Glutamatergic neuron (in vitro differentiated cells): Measurements from ENCODE around the gene ZNF474. TPM values are rescaled to one million over a fixed set of nuclear protein-coding genes. Genes with fewer than 3 reads are reported as not detected.

ENCODE experiments used
- DNase-seq: peaks from one replicate; pipeline ENCODE4 v3.0.0; 2022
- H3K27ac Mint-ChIP-seq: one replicate; pipeline ENCODE4 v1.8.0; 2020; ENCODE audit warnings: mild to moderate bottlenecking, mixed read lengths, inconsistent platforms; ENCODE audit not compliant: unreplicated experiment
- H3K27me3 Mint-ChIP-seq: one replicate; pipeline ENCODE4 v1.8.0; 2020; ENCODE audit warnings: mild to moderate bottlenecking, moderate library complexity, mixed read lengths, inconsistent platforms; ENCODE audit not compliant: unreplicated experiment
- H3K36me3 Mint-ChIP-seq: one replicate; pipeline ENCODE4 v1.8.0; 2020; ENCODE audit warnings: mild to moderate bottlenecking, mixed read lengths, inconsistent platforms; ENCODE audit not compliant: unreplicated experiment
- H3K4me1 Mint-ChIP-seq: one replicate; pipeline ENCODE4 v1.8.0; 2020; ENCODE audit warnings: mild to moderate bottlenecking, low read depth, mixed read lengths, inconsistent platforms; ENCODE audit not compliant: unreplicated experiment
- H3K4me3 Mint-ChIP-seq: one replicate; pipeline ENCODE4 v1.8.0; 2020; ENCODE audit warnings: mild to moderate bottlenecking, mixed read lengths, inconsistent platforms; ENCODE audit not compliant: unreplicated experiment
- H3K9me3 Mint-ChIP-seq: one replicate; pipeline ENCODE4 v1.8.0; 2020; ENCODE audit warnings: mild to moderate bottlenecking, moderate library complexity, mixed read lengths, inconsistent platforms; ENCODE audit not compliant: unreplicated experiment
- total RNA-seq: library from RNA; stranded (reverse); fragmentation: NEBNext Ultra II Directional; extraction: Animal tissue kit (Norgen Biotek cat#: 25700); gene quantifications from one replicate; pipeline ENCODE4 v1.2.1, GENCODE V29; 2021; ENCODE audit not compliant: unreplicated experiment
- TF ChIP-seq, protein P1 (sequence below): fragments of 200-600 bp; sonication (generic); IDR thresholded peaks from one replicate; pipeline ENCODE4 v1.5.0; 2021; ENCODE audit not compliant: partially characterized antibody, unreplicated experiment

The ZNF474 gene
- total RNA-seq, 1 donor from 2014 or later = 0.64 TPM

DNA sequence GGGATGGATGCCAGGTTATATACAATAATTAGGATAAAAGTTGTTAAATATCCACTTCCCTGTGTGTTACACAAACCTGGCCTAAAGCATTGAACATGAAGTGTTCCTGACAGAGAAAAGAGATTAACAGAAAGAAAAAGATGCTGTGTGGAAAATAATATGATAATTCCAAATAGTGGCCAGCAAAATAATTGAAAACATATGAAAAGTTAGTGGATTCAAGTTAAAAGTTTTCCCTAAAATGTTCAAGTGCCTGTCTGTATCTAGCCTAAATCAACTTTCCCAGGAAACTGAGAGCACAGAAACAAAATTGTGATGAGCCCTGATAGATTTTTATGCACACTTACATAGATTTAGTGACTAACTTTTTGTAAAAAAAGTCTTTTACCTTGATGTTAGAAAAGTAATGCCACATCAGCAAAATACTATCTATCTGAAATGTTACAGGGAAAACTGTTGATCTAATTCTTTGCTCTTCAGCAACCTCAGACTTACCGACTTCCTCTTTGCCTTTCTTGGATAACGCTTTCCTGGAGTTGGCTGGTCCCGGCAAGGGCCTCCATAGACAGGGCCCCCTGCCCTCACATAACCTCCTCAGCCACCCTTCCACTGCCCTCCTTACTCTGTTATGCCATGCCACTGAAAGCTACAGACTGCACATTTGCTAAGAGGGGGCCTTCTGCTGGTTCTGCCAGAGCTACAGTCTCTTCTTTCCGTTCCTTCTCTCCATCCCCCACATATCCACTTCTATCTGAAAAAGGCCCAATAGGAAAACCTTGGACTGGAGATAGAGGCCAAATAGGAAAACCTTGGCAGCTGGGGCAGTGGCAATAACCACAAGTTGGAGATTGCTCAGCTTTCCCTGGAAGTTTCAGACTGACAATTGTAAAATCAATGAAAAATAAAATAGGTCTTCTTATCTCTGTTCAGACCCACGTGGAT lies 44.4 kb downstream of the ZNF474 start:
- Mint-ChIP-seq H3K4me3 (no peak overlapping the region), H3K9me3 (no peaks in the 10 kb centered on the region), H3K36me3 (no peaks in the 10 kb centered on the region), H3K4me1 (no peaks in the 10 kb centered on the region), H3K27me3 (no peaks in the 10 kb centered on the region), H3K27ac (no peak overlapping the region)
- no peak for DNase-seq
- TF ChIP-seq, protein P1, sequence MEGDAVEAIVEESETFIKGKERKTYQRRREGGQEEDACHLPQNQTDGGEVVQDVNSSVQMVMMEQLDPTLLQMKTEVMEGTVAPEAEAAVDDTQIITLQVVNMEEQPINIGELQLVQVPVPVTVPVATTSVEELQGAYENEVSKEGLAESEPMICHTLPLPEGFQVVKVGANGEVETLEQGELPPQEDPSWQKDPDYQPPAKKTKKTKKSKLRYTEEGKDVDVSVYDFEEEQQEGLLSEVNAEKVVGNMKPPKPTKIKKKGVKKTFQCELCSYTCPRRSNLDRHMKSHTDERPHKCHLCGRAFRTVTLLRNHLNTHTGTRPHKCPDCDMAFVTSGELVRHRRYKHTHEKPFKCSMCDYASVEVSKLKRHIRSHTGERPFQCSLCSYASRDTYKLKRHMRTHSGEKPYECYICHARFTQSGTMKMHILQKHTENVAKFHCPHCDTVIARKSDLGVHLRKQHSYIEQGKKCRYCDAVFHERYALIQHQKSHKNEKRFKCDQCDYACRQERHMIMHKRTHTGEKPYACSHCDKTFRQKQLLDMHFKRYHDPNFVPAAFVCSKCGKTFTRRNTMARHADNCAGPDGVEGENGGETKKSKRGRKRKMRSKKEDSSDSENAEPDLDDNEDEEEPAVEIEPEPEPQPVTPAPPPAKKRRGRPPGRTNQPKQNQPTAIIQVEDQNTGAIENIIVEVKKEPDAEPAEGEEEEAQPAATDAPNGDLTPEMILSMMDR = no peak

DNA sequence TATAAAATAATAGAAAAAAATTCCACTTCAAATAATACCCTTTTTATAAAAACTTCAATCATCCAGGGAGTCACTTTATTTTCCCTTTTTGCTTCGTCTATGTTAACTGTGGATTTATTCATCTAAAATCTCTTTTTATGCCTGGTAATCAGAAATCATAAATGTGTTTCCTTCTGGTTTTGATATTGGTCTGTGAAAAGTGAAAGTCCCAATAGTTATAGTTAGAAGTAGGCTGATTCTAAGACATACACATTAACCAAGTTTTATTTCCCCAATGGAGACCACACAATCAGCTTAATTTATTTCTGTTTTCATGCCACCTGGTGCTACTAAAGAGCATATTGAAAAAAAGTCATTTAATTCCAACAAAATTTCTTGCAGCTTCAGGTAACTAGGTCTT lies 45.7 kb downstream of the ZNF474 start:
- no peaks in the 10 kb centered on the region for H3K9me3 Mint-ChIP-seq
- peaks cover 4% of the 10 kb centered on the region for H3K36me3 Mint-ChIP-seq
- H3K27ac Mint-ChIP-seq = no peak overlapping the region
- H3K4me1 Mint-ChIP-seq = no peaks in the 10 kb centered on the region
- TF ChIP-seq, protein P1 = no peak
- DNase-seq = no peak
- H3K4me3 Mint-ChIP-seq = no peak overlapping the region
- no peaks in the 10 kb centered on the region for H3K27me3 Mint-ChIP-seq

DNA sequence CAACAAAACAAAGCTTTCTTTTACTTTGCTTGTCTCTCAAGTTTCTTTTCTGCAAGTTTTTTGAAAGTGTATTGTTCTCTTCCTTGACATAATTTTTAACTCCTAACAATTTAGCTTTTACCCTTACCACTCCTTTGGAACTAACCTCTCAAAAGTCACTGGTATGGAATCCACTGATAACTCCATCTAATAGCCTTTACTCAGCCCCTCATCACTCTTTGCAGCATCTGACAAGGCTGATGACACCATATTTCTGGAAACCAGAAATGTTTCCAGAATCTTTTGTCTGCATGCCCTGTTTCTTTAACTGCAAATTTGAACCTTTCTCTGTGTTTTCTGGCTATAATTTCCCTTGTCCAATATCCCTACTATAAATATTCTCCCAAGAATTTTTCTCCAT lies 46.5 kb downstream of the ZNF474 start:
- Mint-ChIP-seq H3K4me3 (no peak overlapping the region), H3K27ac (no peak overlapping the region), H3K4me1 (no peaks in the 10 kb centered on the region), H3K9me3 (no peaks in the 10 kb centered on the region), H3K27me3 (no peaks in the 10 kb centered on the region), H3K36me3 (peaks cover 4% of the 10 kb centered on the region)
- DNase-seq = no peak
- TF ChIP-seq, protein P1 = no peak

DNA sequence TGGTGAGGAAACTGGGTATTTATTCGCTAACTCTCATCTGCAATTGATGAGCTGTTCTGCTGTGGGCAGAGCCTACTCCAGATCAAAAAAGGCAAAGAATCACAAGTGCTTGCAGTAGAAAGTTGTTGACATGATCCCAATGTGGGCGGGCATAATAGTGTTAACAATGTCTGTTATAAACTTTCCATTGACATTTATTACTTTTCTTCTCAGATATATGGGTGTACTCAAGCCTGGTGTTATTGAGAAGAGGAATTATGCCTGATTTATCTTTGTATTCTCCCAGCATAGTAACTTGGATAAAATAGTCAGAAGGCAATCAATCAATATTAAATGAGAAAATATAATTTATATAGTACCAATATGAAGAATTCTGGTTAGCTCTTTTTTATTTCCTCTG lies 47.8 kb downstream of the ZNF474 start:
- Mint-ChIP-seq H3K4me1 (no peaks in the 10 kb centered on the region), H3K27me3 (no peaks in the 10 kb centered on the region), H3K4me3 (no peak overlapping the region), H3K27ac (no peak overlapping the region), H3K36me3 (peaks cover 4% of the 10 kb centered on the region), H3K9me3 (no peaks in the 10 kb centered on the region)
- TF ChIP-seq, protein P1 = no peak
- DNase-seq = no peak

DNA sequence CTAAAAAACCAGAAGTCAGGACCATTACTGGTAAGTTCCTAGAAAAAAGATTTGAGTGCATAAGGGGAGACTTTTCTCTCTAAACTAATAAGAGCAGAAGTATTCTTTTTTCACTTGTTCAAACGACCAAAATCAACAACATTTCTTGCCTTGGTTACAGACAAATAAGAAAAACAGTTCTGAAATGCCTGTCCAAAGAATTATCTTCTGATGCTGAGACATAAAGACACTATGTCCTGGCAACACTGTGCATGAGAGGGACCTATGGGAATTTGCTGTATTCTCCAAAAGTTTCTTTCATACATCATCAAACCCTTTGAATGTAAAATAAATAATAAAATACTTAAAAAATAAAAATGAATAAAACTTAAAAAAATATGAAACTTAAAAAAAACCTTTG lies 50.4 kb downstream of the ZNF474 start:
- H3K4me3 Mint-ChIP-seq = no peak overlapping the region
- no peaks in the 10 kb centered on the region for H3K9me3 Mint-ChIP-seq
- H3K4me1 Mint-ChIP-seq = no peaks in the 10 kb centered on the region
- TF ChIP-seq, protein P1 = no peak
- DNase-seq = no peak
- no peak overlapping the region for H3K27ac Mint-ChIP-seq
- no peaks in the 10 kb centered on the region for H3K27me3 Mint-ChIP-seq
- peaks cover 4% of the 10 kb centered on the region for H3K36me3 Mint-ChIP-seq
